Right ventricle myocardium superior (tissue), 1 donor: Measurements from ENCODE around the gene RNF25. TPM values are rescaled to one million over a fixed set of nuclear protein-coding genes. Genes with fewer than 3 reads are reported as not detected.

Source experiments
- ATAC-seq: fragments of 200-7000 bp; cut with Tn5 transposase; one replicate; pipeline ENCODE4 v1.9.1; 2020; ENCODE audit warnings: mild to moderate bottlenecking; ENCODE audit not compliant: poor library complexity
- DNase-seq: peaks from one replicate; pipeline ENCODE4 v3.0.0-alpha.2; 2020
- intact Hi-C: fragments of 100-400 bp; cut with DNase I; formaldehyde crosslinking; loops from one replicate; pipeline ENCODE4 v1.11.2; 2022
- long read RNA-seq: library from polyadenylated mRNA; unstranded; transcript quantifications from one replicate; pipeline ENCODE4 v2.0.0, GENCODE V29; 2021
- total RNA-seq: library from RNA; stranded (reverse); fragmentation: NEBNext Ultra II Directional; extraction: Animal tissue kit (Norgen Biotek cat#: 25700); gene quantifications from one replicate; pipeline ENCODE4 v1.2.1, GENCODE V29; 2021
- donor health status: DM: no; HTN: yes; CAD: no; lungs with severe emphysema.

Gene RNF25, protein sequence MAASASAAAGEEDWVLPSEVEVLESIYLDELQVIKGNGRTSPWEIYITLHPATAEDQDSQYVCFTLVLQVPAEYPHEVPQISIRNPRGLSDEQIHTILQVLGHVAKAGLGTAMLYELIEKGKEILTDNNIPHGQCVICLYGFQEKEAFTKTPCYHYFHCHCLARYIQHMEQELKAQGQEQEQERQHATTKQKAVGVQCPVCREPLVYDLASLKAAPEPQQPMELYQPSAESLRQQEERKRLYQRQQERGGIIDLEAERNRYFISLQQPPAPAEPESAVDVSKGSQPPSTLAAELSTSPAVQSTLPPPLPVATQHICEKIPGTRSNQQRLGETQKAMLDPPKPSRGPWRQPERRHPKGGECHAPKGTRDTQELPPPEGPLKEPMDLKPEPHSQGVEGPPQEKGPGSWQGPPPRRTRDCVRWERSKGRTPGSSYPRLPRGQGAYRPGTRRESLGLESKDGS
- 12.4 TPM for total RNA-seq
- long read RNA-seq, transcript RNF25-201 (10 exons, 1,914 nt): major isoform, 14 of 17 reads
- long read RNA-seq, partial matches to known transcripts: 1 of 17 reads
- long read RNA-seq, other reads (novel, unspliced or antisense): 2 of 17 reads

DNA sequence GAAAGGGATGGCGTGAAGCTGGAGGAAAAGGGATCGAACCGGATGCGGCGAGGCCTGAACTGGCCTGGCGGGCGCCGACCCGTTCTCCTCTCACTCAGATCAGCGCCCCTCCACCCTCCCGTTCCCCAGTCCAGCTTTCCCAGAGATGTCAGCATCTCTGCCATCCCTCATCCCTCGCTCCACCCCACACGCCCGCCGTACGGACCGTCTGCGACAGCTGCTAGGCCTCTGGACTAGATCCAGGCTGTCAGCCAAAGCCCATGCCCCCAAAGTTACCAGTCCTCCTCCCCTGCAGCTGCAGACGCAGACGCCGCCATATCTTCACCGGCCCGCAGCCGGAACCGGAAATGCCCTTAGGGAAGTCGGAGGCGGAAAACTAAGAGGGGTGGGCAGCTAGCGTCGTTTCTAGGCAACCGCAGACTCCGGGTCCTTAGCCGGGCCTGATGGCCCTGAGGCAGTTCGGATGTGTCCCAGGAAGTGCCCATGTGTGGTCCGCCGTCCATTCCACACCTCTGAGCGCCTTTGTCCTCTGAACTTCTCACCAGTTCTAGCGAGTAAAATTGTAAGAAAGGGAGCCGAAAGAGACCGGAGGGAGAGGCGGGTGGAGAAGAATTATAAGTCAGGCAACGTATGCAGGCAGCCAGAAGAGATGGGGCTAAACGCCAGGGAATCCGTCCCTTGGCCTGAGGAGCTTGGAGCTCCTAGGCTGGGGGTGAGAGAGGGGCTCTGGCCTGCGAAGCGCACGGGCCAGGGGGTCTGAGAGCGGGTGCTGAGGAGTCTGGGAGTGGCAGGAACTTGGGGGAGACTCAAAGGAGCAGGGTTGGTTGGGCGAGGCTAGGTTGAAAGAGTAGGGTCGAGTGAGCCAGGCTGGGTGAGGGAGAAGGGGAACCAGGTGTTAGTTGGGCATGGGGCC is at the start of gene RNF25, which contains the start of gene STK36:
Gene RNF25 (minus strand): TSS at position 349 of the 913 bp plus-strand sequence. CDS start 32 bp downstream, at position 317.
Gene STK36 (plus strand): TSS at position 433 of the 913 bp plus-strand sequence. CDS start 744 bp downstream, outside the sequence.
- DNase-seq (peak; percentile 89), ATAC-seq (peak; percentile 97)
- intact Hi-C loops: no loop called here

DNA sequence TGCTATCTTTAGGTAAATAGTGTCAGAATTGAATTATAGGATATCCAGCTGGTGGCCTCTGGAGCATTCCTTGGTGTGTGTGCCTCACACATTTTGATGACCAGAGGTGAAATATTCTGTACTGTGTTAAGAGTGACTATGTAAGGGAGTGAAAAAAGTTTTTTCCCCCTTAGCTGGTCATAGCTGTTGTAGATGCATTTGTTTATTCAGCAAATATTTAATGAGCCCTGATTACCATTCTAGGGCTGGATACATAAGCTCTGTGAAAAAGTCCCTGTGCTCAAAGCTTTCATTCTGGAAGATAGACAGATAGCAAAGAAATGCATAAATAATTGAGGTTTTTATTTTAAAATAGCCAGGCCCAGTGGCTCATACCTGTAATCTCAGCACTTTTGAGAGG is 49.7 kb upstream of the RNF25 start:
- DNase-seq: no peak
- ATAC-seq: no peak
- intact Hi-C loops: no loop called here

GRCh38 chr2:218720048-218721041 is 48.5 kb upstream of the RNF25 start:
- intact Hi-C loops: no loop called here
- DNase-seq (no peak), ATAC-seq (no peak)

GRCh38 chr2:218719457-218719856 is 47.7 kb upstream of the RNF25 start:
- intact Hi-C loops: no loop called here
- no peak for ATAC-seq
- no peak for DNase-seq

DNA sequence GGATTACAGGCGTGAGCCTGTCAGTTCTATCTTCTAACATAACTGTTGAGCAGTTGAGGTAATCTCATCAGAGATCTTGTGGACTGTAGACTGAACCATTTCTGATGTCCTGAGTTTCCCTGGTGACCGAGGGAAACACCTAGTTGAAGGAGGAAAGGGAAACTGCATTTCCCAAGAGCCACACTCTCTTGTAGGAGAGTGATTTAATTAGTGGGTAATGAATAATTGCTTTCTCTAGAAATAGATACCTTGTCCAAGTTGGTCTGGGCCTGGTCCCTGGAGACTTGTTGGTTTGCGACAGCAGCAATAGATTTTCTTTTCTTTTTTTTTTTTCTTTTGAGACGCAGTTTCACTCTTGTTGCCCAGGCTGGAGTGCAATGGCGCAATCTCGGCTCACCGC is 46.3 kb upstream of the RNF25 start:
- intact Hi-C loops: no loop called here
- DNase-seq: no peak
- ATAC-seq: no peak

- DNase-seq: no peak
- intact Hi-C loops: no loop called here
- no peak for ATAC-seq
These were observed 45.5 kb upstream of the RNF25 start for GRCh38 chr2:218717262-218717661.

GRCh38 chr2:218716070-218716469 is 44.3 kb upstream of the RNF25 start:
- intact Hi-C loops: no loop called here
- DNase-seq (no peak), ATAC-seq (no peak)

DNA sequence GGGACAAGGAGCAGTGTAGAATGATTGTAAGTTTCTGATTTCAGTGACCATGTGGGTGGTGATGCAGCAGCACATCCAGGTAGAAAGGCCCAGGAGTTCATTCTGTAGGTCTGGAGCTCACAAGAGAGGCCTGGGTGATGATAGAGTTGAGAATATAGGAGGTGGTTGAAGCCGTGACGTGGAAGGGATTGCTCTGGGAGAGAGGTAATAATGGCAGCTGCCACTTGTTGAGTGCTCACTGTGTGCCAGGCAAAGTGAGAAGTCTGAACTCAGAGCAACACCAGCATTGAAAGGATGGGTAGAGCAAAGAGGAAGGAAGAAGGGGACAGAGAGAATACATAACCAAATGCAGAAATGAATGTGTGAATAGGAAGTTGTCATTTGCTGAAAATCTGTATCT is 42.1 kb upstream of the RNF25 start:
- intact Hi-C loops: loop anchor here (5.0 kb wide), 1 partner anchor 138 kb away; no protein-coding TSS in a partner anchor
- ATAC-seq: no peak
- no peak for DNase-seq

DNA sequence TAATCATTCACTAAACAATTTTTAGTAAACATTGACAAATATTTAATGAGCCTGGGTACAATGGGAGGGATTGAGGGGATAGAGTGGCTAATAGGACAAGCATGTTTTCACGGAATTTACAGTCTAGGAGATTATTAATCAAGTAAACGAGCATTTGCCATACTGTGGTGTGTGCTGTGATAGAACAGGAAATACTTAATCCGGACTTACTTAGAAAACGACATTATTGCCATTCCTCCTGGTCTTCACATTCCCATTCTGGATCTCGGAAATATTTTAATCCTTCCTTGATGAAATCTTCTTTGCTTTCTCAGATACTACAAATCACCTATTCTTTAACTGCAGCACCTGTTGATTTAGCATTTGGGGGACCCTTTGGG is 39.7 kb upstream of the RNF25 start:
- ATAC-seq: no peak
- intact Hi-C loops: loop anchor here (5.0 kb wide), 1 partner anchor 141 kb away; no protein-coding TSS in a partner anchor
- no peak for DNase-seq

DNA sequence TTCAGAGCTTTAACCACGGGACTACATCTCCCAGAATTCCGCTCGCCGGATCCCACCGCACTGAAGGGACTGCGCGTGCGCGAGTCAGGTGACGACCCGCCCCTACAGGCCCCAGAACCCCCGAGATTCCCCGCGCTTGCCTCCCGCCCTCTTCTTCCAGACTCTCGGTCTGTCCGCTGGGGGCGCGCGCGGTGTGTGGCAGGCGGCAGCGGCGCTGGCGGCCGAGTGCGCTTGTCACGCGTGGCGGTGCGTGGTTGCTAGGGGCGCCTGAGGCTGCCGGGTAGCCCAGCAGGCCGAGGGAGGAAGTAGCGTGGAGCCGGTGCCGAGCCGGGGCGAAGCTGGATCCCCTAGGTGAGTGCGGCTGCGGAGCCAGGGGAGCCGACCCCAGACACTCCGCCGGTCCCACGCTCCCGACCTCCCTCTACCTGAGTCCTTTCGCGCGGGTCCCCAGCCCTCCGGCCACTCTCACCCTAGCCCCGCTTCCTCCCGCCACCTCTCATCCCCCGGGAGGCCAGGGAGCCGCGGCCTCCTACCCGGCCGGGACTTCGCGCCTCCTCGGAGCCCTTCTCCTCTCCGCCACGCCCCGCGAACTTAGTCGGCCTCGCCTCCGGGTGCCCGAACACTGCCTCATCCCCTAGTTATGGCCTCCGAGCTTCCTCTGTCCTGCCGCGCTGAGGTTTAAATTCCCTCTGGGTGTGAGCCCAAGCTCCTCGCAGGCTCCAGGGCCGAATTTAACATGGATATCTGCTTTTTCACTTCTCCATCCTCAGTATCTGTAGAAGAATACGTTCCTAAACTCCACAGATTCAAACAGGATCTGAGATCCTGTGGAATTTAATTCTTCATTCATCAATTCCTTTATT is 39.1 kb upstream of the RNF25 start, which contains the start of gene TTLL4:
Gene TTLL4 (plus strand): TSS at position 149 of the 863 bp plus-strand sequence. CDS start 26,842 bp downstream, outside the sequence.
- DNase-seq (peak; percentile 99), ATAC-seq (peak; percentile 99)
- intact Hi-C loops: loop anchor here (5.0 kb wide), 1 partner anchor 141 kb away; no protein-coding TSS in a partner anchor

GRCh38 chr2:218710334-218710686 is 38.5 kb upstream of the RNF25 start:
- DNase-seq (no peak), ATAC-seq (no peak)
- intact Hi-C loops: loop anchor here (5.0 kb wide), 1 partner anchor 142 kb away; no protein-coding TSS in a partner anchor

- intact Hi-C loops: loop anchor here (5.0 kb wide), 1 partner anchor 142 kb away; no protein-coding TSS in a partner anchor
- DNase-seq (no peak), ATAC-seq (no peak)
These were observed 38.1 kb upstream of the RNF25 start for GRCh38 chr2:218709908-218710307.

- intact Hi-C loops: no loop called here
- ATAC-seq (no peak), DNase-seq (no peak)
These were observed 36.3 kb upstream of the RNF25 start for GRCh38 chr2:218708086-218708485.

- DNase-seq (no peak), ATAC-seq (no peak)
- intact Hi-C loops: no loop called here
These were observed 31.5 kb upstream of the RNF25 start for GRCh38 chr2:218703341-218703740.

DNA sequence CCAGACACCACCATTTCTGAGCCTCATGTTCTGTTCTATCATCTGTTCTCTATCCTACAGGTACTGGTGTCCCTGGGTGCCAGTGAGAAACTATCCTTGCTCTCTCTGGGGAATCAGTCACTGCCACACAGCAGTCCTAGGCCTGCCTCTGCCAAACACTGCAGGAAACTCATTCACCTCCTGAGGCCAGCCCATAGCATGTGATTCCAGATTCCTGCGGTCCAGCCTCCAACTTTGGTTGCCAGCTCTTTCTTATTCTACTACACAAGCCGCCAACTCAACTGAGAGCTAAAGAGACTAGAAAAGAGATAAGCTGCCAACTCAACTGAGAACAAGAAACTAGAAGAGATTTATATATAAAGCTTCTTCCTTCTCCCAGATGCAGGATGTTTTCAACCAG is 30.0 kb upstream of the RNF25 start:
- DNase-seq: no peak
- ATAC-seq: peak; percentile 48
- intact Hi-C loops: no loop called here

GRCh38 chr2:218698885-218699284 is 27.1 kb upstream of the RNF25 start:
- no peak for ATAC-seq
- no peak for DNase-seq
- intact Hi-C loops: no loop called here
